GM18858 (cell line): ENCODE data around the gene C10orf71.

Experiments used
- ATAC-seq: cut with Tn5 transposase; IDR thresholded peaks from one replicate; pipeline ENCODE4 v1.9.1; 2021; ENCODE audit not compliant: unreplicated experiment

The C10orf71 gene

GRCh38 chr10:49332768-49333167, 33.8 kb downstream of the C10orf71 start:
- ATAC-seq, result no peak

GRCh38 chr10:49333192-49333591, 34.2 kb downstream of the C10orf71 start:
- ATAC-seq, result no peak

DNA sequence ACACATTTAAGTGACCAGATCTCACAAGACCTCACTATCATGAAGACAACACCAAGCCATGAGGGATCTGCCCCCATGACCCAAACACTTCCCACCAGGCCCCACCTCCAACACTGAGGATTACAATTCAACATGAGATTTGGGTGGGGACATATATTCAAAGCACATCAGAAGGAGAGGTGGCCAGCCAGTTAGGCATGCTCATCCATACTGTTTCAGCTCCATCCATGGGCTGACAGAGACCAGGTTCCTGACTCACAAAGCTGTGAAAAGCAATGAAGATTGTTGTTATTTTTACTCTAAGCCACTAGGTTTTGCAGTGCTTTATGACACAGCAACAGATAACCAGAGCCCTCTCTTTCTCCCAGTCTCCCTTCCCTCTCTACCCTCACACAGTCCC, 36.0 kb downstream of the C10orf71 start:
- no peak for ATAC-seq

- ATAC-seq, result no peak
Measured at GRCh38 chr10:49335364-49335972, 36.5 kb downstream of the C10orf71 start.

DNA sequence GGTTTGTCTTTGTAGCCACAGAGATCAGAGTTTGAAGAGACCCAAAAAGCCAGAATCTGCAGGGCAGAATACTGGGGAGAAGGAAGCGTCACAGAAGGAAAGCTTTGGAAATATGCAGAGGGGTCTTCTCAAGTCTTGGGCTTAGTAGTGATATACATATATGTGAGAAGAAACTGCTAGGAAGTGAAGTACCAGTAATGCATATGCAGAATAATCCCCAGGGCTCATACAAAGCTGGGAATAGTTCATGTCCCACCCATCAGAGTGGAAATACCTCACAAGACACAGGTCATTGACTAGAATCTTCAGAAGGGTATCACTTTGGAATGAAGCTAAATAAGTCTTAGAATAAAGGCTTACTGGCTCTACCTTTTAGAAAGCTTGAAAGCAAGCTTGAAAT, 39.6 kb downstream of the C10orf71 start:
- ATAC-seq, result no peak

GRCh38 chr10:49344840-49345239, 45.9 kb downstream of the C10orf71 start:
- no peak for ATAC-seq

DNA sequence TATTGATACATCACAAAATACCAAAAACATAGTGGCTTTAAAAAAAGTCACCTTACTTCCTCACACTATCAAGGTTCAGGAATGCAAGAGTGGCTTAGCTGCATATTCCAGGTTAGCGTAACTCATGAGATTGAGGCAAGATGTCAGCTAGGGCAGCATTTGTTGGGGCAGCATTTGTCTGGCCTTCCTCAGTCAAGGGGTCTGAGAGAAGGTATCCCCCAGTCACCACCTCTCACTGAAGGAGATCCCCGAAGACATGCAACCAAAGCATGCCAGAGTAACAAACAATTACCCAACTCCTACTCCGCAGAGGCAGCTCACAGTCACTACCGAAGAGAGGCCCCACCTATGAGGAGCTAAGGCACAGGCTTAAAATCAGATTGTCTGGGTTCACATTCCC, 48.4 kb downstream of the C10orf71 start:
- ATAC-seq, result no peak

DNA sequence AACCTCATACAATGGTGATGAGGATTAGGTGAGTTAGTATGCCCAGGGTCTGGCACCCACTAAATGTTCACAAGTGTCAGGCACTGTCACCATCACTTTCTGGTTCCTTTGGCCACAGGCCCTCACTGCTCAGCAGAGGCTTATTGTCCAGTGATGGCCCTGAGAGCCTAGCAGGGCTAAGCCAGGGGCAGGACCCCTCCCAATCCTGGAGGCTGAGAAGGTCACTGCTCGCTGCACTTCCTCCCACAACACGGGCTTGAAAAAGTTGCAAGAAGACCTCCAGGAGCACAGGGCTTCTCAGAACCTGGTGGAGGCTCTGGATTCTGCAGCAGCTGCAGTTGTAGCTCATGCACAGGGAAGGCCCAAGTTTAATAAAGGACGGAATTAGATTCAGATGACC, 48.9 kb downstream of the C10orf71 start:
- ATAC-seq, result no peak

DNA sequence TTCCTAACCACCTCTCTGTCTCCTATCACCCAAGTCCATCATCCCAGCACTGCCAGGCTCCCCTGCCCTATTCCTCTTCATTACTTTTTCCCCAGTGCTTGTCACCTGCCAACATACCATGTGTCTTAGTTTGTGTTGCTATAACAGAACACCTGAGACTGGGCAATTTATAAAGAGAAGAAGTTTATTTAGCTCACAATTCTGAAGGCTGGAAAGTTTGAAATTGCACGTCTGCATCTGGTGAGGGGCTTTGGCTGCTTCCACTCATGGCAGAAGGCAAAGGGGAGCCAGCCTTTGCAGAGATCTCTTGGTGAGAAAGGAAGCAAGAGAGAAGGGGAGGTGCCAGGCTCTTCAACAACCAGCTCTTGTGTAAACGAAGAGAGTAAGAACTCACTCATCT, 49.6 kb downstream of the C10orf71 start:
- ATAC-seq, result no peak

- ATAC-seq, result no peak
Measured at GRCh38 chr10:49349390-49349789, 50.4 kb downstream of the C10orf71 start.

DNA sequence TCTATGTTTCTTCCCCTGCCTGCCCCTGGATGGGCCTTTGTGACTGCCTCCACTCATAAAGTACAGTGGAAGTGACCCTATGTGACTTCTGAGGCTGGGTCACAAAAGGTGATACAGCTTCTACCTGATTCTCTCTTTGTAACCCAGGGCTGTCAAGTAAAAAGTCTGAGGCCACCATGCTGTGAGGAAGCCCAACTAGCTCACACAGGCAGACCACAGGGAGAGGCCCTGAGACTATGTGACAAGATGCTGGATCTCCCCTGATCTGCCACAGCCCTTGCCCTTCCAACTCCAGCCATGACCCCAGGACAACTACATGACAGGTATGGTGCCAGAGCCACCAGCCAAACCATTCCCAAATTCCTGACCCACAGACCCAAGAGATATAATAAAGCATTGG, 51.2 kb downstream of the C10orf71 start:
- ATAC-seq, result no peak

GRCh38 chr10:49350846-49351532, 52.0 kb downstream of the C10orf71 start:
- ATAC-seq, result no peak

DNA sequence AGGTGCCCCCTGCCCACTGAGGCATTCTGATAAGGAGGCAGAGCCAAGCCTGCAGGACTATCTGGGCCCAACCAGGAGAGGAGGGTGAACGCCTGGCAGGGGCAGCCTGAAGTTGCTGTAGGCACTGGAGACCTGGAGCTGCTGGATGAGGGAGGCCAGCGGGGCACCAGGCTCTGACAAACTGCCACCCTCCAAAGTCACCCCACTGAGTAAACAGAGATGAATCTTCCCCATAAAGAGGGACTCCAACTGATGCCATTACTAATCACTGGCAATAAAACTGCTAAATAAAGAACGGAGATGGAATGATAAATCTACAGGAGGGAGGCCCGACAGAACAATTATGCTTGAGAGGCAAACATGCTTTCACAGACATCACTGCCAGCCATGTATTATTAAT, 52.7 kb downstream of the C10orf71 start:
- no peak for ATAC-seq

- no peak for ATAC-seq
Measured at GRCh38 chr10:49352323-49352722, 53.4 kb downstream of the C10orf71 start.

DNA sequence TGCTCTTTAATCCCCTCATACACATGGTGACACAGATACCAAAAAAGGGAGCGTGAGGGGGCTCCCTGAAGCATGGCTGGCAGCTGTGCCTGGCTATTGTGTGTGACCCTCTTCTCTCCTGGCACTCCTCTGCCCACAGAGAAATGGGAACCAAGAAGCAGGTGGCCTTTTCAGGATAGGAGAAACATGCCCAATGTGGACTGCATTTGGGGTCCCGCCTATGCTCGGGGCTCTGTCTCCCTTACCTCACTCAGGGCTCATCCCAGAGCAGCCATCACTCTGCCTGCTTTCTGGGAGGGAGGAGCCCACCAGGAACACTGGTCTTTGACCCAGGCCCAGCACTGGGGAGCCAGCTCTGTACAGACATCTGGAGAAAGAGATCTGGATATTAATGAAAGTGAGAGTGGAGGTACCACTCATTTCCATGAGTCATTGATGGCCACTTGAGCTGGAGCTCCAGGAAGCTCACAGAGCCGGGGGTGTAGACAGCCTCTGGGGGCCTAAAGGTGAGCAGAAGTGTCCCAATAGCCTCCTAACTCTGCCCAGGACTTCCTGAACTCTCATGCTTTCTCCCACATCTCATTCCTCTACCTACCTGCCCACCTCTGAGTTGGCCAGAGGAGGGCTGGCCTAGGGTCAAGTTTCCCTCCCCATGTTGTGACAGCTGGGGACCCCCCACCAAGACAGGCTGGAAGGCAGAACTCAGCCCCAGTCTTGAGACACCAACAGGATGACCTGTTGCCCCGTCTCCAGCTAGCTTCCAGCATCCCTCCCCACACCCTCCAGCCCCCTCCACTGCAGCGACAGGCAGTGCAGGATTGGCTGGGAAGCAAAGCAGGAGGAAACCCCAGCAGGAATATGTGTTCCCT, 54.3 kb downstream of the C10orf71 start:
- ATAC-seq, result no peak

- ATAC-seq, result no peak
Measured at GRCh38 chr10:49353895-49354566, 55.1 kb downstream of the C10orf71 start.

- ATAC-seq, result no peak
Measured at GRCh38 chr10:49354593-49354992, 55.6 kb downstream of the C10orf71 start.

DNA sequence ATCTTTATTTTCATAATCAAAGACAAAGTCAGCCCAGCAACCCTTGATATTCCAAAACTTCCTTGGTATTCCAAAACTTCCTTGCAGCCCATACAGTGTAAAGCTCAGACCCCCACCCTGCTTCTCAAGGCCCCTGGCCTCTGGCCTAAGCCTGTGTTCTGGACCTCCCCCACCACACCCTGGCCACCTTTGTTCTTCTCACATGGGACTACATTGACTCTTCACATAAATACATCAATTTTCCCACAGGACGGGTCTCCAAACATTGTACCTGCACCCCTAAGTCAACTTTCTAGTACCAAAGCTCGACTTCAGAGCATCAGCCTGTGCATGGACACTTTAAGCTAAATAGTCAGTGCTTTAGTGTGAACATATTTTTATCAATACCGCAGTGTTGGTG, 56.3 kb downstream of the C10orf71 start:
- no peak for ATAC-seq

DNA sequence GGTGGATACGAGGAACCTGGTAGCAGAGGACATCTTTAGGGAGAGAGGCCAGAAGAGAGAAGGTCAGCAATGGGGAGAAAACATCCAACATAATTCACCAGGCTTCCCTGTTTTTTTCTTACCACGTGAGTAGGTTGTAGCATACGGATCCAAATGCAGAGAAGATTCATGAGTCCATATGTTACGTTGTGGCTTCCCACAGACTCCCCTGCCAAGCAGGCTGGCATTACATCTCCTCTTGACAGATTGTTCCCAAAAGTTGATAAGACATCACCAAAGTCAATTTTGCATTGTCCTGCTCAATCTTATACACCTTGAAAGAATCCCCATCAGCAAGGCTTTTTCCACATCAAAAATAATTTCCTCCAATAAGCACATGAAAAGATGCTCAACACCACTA, 57.2 kb downstream of the C10orf71 start:
- no peak for ATAC-seq

GRCh38 chr10:49356944-49357343, 58.0 kb downstream of the C10orf71 start:
- ATAC-seq, result peak; percentile 44

DNA sequence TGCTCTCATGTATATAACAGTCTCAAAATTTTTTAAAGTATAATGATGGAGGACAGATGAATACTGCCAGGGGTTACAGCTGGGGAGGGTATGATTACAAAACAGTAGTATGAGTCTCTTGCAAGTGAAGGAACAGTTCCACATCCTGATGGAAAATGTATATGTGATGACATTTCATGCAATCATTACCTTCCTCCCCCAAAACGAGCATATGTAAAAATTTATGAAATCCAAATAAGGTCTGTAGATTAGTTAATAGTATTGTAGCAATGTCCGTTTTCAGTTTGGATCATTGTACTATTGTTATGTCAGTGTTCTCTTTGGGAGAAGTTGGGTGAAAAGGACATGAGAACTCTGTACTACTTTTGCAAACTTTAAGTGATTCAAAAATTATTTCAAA, 58.9 kb downstream of the C10orf71 start:
- ATAC-seq, result no peak
